Spleen (tissue), 11 donors: ENCODE measurements around the gene ADCY4. TPM values are rescaled to one million over a fixed set of nuclear protein-coding genes. Genes with fewer than 3 reads are reported as not detected.
A peak's percentile ranks its signal among the peaks of the same experiment; 100 is the strongest.

ENCODE experiments used
- DNase-seq: peaks from one replicate; pipeline ENCODE4 v3.0.0-alpha.2; 2020
- H3K27ac ChIP-seq, 8 donors: fragments of 200-600 bp; sonication (generic) in 7 of 8; 1 replicate in 4 of 8; 2 replicates in 4 of 8; pipeline versions ENCODE4 v1.5.0 to v1.8.0; 2016 to 2021; ENCODE audit warnings: inconsistent platforms in 4 of 8, mild to moderate bottlenecking in 4 of 8, moderate library complexity in 1 of 8
- H3K27me3 ChIP-seq, 7 donors: fragments of 200-600 bp; sonication (generic) in 6 of 7; replicated peaks in 1 of 7; 1 replicate in 4 of 7; 2 replicates in 3 of 7; pipeline versions ENCODE4 v1.5.0 to v1.8.0; 2016 to 2021; ENCODE audit warnings: inconsistent platforms in 3 of 7, mild to moderate bottlenecking in 1 of 7
- H3K36me3 ChIP-seq, 6 donors: fragments of 200-600 bp; sonication (generic) in 5 of 6; 1 replicate in 4 of 6; 2 replicates in 2 of 6; pipeline versions ENCODE4 v1.5.0 to v1.8.0; 2016 to 2021; ENCODE audit warnings: inconsistent platforms in 2 of 6
- H3K4me1 ChIP-seq, 6 donors: fragments of 200-600 bp; sonication (generic) in 5 of 6; 1 replicate in 3 of 6; 2 replicates in 3 of 6; pipeline versions ENCODE4 v1.5.0 to v1.8.0; 2016 to 2021; ENCODE audit warnings: inconsistent platforms in 3 of 6
- H3K4me3 ChIP-seq, 8 donors: fragments of 200-600 bp; sonication (generic) in 7 of 8; 1 replicate in 4 of 8; 2 replicates in 4 of 8; pipeline versions ENCODE4 v1.5.0 to v1.8.0; 2016 to 2021; ENCODE audit warnings: inconsistent platforms in 4 of 8, mild to moderate bottlenecking in 4 of 8, moderate library complexity in 2 of 8
- H3K9me3 ChIP-seq, 8 donors: fragments of 200-600 bp; sonication (generic) in 7 of 8; 1 replicate in 4 of 8; 2 replicates in 4 of 8; pipeline versions ENCODE4 v1.5.0 to v1.8.0; 2016 to 2021; ENCODE audit warnings: inconsistent platforms in 4 of 8
- POLR2A ChIP-seq, 3 donors: fragments of 450-650 bp; IDR thresholded peaks; one replicate each; pipeline ENCODE4 v1.5.1; 2017; ENCODE audit warnings: antibody characterized with exemption in 3 of 3, mild to moderate bottlenecking in 1 of 3
- POLR2AphosphoS5 ChIP-seq, 3 donors: sonication (generic); formaldehyde crosslinking; IDR thresholded peaks; one replicate each; pipeline ENCODE4 v1.5.1; 2017; ENCODE audit warnings: antibody characterized with exemption in 3 of 3
- WGBS, 5 donors: extraction: QIAGEN DNeasy Blood & Tissue Kit in 3 of 5; methylation state at CpG; one replicate each; pipeline versions ENCODE4 v1.1.5 to v1.1.7; 2013 to 2018; 5-methylcytosine and 5-hydroxymethylcytosine counted together
- intact Hi-C: fragments of 100-400 bp; cut with DNase I; formaldehyde crosslinking; loops from one replicate; pipeline ENCODE4 v1.15.0; 2023; ENCODE audit warnings: low total_unique reads
- polyA plus RNA-seq, 3 donors: library from polyadenylated mRNA; stranded (reverse); fragments of 200-250 nt; gene quantifications; one replicate each; pipeline ENCODE4 v1.2.1, GENCODE V29; 2013
- total RNA-seq, 7 donors: library from RNA; depleted of rRNA in 3 of 7; stranded (reverse); fragments of >200 nt in 3 of 7; fragmentation: NEBNext Ultra II Directional in 4 of 7; extraction: Animal tissue kit (Norgen Biotek cat#: 25700) in 4 of 7; gene quantifications; one replicate each; pipeline versions ENCODE4 v1.1.0 to v1.2.1, GENCODE V29; 2016 to 2021
- TF ChIP-seq, protein P1 (sequence below), 11 experiments: fragments of 200-600 bp in 7 of 11; fragments of 450-650 bp in 4 of 11; sonication (generic) in 4 of 11; IDR thresholded peaks in 8 of 11; conservative IDR thresholded peaks in 3 of 11; 1 replicate in 7 of 11; 2 replicates in 4 of 11; pipeline versions ENCODE4 v1.4.0 to v1.8.0; 2016 to 2021; ENCODE audit warnings: antibody characterized with exemption in 11 of 11, inconsistent platforms in 4 of 11, mild to moderate bottlenecking in 1 of 11
- donor health status: healthy with polysubstance abuse.
- donor health status: DM: no; HTN: no; CAD: no; lungs with moderate emphysema.
- donor health status: DM: no; HTN: no; CAD: no.
- donor health status: Bipolar disorder and iron deficiency.
- donor health status: healthy.
- donor health status: DM: no; HTN: no; CAD: no.
- donor health status: DM: yes; HTN: yes; CAD: no.

ADCY4 gene
- total and polyA plus RNA-seq, 10 donors = 13.0 to 114 (median 56.7) TPM

DNA sequence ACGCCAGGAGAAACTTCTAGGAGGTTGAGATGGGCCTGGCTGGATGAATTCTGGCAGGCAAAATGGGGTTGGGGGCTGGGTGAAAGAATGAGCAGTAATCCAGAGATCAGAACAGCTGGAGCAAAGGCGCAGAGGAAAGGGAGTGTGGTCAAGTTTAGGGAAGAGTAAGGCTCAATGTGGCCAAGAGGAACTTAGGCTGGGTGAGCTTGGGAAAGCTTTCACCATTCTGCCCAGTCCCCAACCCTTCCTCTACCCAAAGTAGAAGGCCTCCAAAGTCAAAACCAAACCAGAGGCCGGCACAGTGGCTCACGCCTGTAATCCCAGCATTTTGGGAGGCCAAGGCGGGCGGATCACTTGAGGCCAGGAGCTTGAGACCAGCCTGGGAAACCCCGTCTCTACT is 53.2 kb downstream of the ADCY4 start:
- H3K36me3 ChIP-seq = no peaks in the 10 kb centered on the region
- no peaks in the 10 kb centered on the region for H3K9me3 ChIP-seq
- peaks cover 14 to 69% (median 53%) of the 10 kb centered on the region in 6 donors for H3K4me1 ChIP-seq
- TF ChIP-seq POLR2AphosphoS5 (IDR thresholded peaks at IDR 0.05) (no peak), POLR2A (IDR thresholded peaks at IDR 0.05) (no peak)
- TF ChIP-seq, protein P1, sequence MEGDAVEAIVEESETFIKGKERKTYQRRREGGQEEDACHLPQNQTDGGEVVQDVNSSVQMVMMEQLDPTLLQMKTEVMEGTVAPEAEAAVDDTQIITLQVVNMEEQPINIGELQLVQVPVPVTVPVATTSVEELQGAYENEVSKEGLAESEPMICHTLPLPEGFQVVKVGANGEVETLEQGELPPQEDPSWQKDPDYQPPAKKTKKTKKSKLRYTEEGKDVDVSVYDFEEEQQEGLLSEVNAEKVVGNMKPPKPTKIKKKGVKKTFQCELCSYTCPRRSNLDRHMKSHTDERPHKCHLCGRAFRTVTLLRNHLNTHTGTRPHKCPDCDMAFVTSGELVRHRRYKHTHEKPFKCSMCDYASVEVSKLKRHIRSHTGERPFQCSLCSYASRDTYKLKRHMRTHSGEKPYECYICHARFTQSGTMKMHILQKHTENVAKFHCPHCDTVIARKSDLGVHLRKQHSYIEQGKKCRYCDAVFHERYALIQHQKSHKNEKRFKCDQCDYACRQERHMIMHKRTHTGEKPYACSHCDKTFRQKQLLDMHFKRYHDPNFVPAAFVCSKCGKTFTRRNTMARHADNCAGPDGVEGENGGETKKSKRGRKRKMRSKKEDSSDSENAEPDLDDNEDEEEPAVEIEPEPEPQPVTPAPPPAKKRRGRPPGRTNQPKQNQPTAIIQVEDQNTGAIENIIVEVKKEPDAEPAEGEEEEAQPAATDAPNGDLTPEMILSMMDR (IDR thresholded peaks at IDR 0.05 in 8 of 11, conservative IDR thresholded peaks at IDR 0.05 in 3 of 11) = no peak
- intact Hi-C loops = no loop called here
- H3K27ac ChIP-seq = peak overlapping the region in 5 of 8 donors; percentile 27 to 68 (median 54)
- no peaks in the 10 kb centered on the region for H3K27me3 ChIP-seq
- WGBS, 5 donors = 78 to 95% (median 87%) methylated on average over 7 of the region's 7 CpGs
- DNase-seq = no peak
- H3K4me3 ChIP-seq = no peak overlapping the region

DNA sequence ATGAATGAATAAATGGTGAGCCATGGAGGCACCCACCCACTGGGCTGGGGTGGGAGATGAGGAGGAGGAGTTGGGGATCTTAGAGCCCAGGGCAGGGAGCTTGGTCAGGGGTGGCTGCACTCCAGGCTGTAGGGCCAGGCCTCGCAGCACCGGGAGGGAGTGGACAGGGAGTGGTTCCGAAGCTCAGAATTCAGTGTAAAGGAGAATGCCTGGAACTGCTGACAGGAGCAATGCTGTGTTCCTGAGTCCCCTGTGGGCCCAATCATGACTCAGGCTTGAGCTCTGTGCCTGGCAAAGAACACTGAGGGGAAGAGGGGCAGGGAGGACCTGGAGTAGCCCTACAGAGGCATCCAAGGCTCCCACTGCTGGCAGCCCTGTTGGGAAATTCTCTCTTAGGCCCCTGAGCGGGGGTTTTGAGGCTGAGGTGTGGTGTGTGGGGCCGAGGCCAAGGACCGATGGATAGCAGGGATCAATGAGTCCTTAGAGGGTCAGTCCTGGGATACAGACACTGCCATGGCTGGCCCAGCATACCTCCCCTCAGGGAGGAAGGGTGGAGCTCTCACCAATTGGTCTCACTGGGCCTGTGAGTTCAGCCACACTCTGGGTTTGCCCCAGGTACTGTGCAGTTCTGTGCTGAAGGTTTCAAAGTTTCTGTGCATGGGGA is 53.9 kb downstream of the ADCY4 start:
- Histone ChIP-seq H3K4me3 (no peak overlapping the region), H3K4me1 (peaks cover 14 to 76% (median 57%) of the 10 kb centered on the region in 6 donors), H3K9me3 (no peaks in the 10 kb centered on the region), H3K27ac (peak overlapping the region in 2 of 8 donors; percentile 68 to 87), H3K27me3 (no peaks in the 10 kb centered on the region), H3K36me3 (no peaks in the 10 kb centered on the region)
- TF ChIP-seq POLR2AphosphoS5 (IDR thresholded peaks at IDR 0.05) (no peak), POLR2A (IDR thresholded peaks at IDR 0.05) (no peak)
- TF ChIP-seq, protein P1 (IDR thresholded peaks at IDR 0.05 in 8 of 11, conservative IDR thresholded peaks at IDR 0.05 in 3 of 11) = no peak
- 93 to 98% (median 94%) methylated on average over 6 of the region's 6 CpGs for WGBS, 5 donors
- DNase-seq = no peak
- intact Hi-C loops = no loop called here

DNA sequence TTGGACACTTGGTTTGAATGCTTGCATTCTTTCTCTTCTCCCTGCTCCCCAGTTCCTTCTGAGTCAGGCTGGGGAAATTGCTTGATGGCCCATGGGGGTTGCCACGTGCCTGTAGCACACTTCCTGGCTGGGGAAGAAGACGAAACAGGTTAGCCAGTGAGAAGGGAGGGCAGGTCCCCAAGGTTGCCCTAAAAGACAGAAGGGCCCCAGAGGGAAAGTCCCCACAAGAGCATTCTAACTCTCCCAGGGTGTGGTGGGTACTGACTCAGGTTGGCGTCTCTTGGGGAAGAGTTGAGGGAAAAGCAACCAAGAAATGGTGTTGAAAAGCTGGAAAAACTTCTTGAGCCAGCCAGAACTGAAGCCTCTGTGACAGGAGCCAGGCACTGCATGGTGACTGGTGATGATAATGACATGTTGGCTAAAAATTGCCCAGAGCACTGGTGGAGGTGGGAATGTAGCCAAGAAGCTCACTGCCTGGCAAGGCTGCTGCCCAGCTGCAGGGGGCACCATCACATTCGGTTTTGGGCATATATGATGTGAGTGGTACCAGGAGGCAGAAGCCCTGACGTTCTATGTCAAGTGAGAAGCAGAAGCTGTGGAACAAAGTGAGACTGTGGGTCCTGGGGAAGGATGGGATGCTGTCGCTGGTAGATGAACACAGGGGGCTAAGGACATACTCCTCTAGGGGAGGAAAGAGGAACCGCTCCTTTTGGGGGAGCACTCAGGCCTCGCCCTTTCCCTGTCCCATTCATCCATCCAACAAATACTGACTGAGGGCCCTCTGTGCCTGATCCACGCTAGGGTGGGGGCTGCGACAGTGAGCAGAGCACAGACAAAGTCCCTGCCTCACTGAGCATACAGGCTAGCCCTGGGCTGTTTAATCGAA is 55.3 kb downstream of the ADCY4 start:
- H3K9me3 ChIP-seq = no peaks in the 10 kb centered on the region
- peak overlapping the region in 1 of 8 donors; percentile 46 for H3K4me3 ChIP-seq
- peak; percentile 83 for DNase-seq
- H3K27ac ChIP-seq = peak overlapping the region in 7 of 8 donors; percentile 37 to 100 (median 84)
- intact Hi-C loops = no loop called here
- TF ChIP-seq, protein P1 (IDR thresholded peaks at IDR 0.05 in 8 of 11, conservative IDR thresholded peaks at IDR 0.05 in 3 of 11) = peak in 7 of 11 experiments; percentile 18 to 52 (median 43)
- TF ChIP-seq POLR2AphosphoS5 (IDR thresholded peaks at IDR 0.05) (peak in 2 of 3 donors; percentile 30 to 31), POLR2A (IDR thresholded peaks at IDR 0.05) (no peak)
- peaks cover 14 to 90% (median 67%) of the 10 kb centered on the region in 6 donors for H3K4me1 ChIP-seq
- H3K36me3 ChIP-seq = no peaks in the 10 kb centered on the region
- 52 to 68% (median 56%) methylated on average over 11 of the region's 11 CpGs for WGBS, 5 donors
- no peaks in the 10 kb centered on the region for H3K27me3 ChIP-seq

DNA sequence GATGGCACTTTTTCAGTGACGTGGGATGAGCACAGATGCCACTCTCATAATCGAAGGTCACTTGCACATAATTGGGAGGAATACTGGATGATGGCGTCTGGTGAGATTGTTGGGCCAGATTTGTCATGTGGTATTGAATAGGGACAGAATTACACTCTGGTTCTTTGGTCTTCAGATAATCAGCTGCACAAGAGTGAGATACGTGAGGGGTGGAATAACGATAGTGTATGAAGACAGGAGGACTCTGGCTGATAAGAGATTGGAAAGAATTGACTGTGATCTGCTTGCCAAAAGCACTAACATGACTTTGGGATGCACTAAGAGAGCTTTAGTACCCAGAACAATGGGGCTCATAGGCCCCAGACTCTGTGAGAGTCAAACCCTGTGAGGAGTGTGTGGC is 56.4 kb downstream of the ADCY4 start:
- peak overlapping the region in 1 of 8 donors; percentile 46 for H3K4me3 ChIP-seq
- H3K27ac ChIP-seq = peak overlapping the region in 7 of 8 donors; percentile 53 to 100 (median 84)
- DNase-seq = no peak
- no peaks in the 10 kb centered on the region for H3K27me3 ChIP-seq
- intact Hi-C loops = no loop called here
- no peaks in the 10 kb centered on the region for H3K9me3 ChIP-seq
- H3K4me1 ChIP-seq = peaks cover 17 to 98% (median 78%) of the 10 kb centered on the region in 6 donors
- no peak for TF ChIP-seq POLR2A (IDR thresholded peaks at IDR 0.05)
- TF ChIP-seq, protein P1 (IDR thresholded peaks at IDR 0.05 in 8 of 11, conservative IDR thresholded peaks at IDR 0.05 in 3 of 11) = no peak
- no peak for TF ChIP-seq POLR2AphosphoS5 (IDR thresholded peaks at IDR 0.05)
- no peaks in the 10 kb centered on the region for H3K36me3 ChIP-seq
- 93 to 98% (median 96%) methylated on average over 5 of the region's 5 CpGs for WGBS, 5 donors
